ENCODE results near the gene RABGAP1L. TPM values are rescaled to one million over a fixed set of nuclear protein-coding genes. Genes with fewer than 3 reads are reported as not detected.

RABGAP1L gene
- total and polyA plus RNA-seq, 2 of the 4 experiments (the other 2 are of a cell fraction), result 7.9 to 26.7 TPM

GRCh38 chr1:174795806-174796205 is 636.5 kb downstream of the RABGAP1L start:
- no CpG with 5 or more reads among the region's 2 CpGs for WGBS, 2 experiments (ENCODE audit: extremely low coverage in 2 of 2, insufficient read length in 1 of 2)
- Histone ChIP-seq H3K56ac (ENCODE audit: extremely low read depth, insufficient read depth, low read length) (no peak overlapping the region), H3K14ac (replicated peaks; ENCODE audit: low read depth, low read length) (no peak overlapping the region), H4K8ac (ENCODE audit: low read depth in 2 of 2, low read length in 2 of 2) (no peak overlapping the region), H3K27me3 (ENCODE audit: control insufficient read depth, insufficient read depth, low read length) (peaks cover 8% of the 10 kb centered on the region; the same call in 1 of the 2 replicates), H3K23ac (ENCODE audit: low read depth, low read length) (no peak overlapping the region), H3K36me3 (ENCODE audit: control insufficient read depth, insufficient read depth, low read length) (no peaks in the 10 kb centered on the region), H2AFZ (replicated peaks; ENCODE audit: low read length, poor library complexity) (no peak overlapping the region), H2BK5ac (ENCODE audit: low read depth, low read length, poor library complexity, severe bottlenecking) (no peak overlapping the region), H4K5ac (ENCODE audit: low read depth, low read length) (no peak overlapping the region), H3K9me3 (ENCODE audit: control insufficient read depth, insufficient read depth, low read length) (no peaks in the 10 kb centered on the region), H2AK5ac (ENCODE audit: low read depth, low read length) (no peak overlapping the region), H3K9me1 (ENCODE audit: insufficient read depth, low read length) (no peaks in the 10 kb centered on the region), H3K4me1 (ENCODE audit: control insufficient read depth, insufficient read depth, low read length) (0 out of 2 replicates have a peak, but pooled peaks cover 2% of the 10 kb centered on the region), H3K4ac (ENCODE audit: low read depth, low read length) (no peak overlapping the region), H3K79me1 (ENCODE audit: low read depth in 1 of 2, low read length in 2 of 2) (no peaks in the 10 kb centered on the region), H4K91ac (ENCODE audit: insufficient read depth, low read depth, low read length) (no peak overlapping the region), H3K4me2 (ENCODE audit: low read depth, low read length) (no peak overlapping the region), H3K27ac (ENCODE audit: insufficient read depth, low read length) (no peak overlapping the region), H3K4me3 (ENCODE audit: insufficient read depth, low read depth, low read length) (no peak overlapping the region), H2BK120ac (ENCODE audit: low read depth, low read length) (no peak overlapping the region), H4K20me1 (ENCODE audit: insufficient read depth, low read length) (peaks cover 3% of the 10 kb centered on the region; the same call in 1 of the 2 replicates), H3K18ac (ENCODE audit: low read depth, low read length) (no peak overlapping the region), H2BK15ac (ENCODE audit: low read depth, low read length) (no peak overlapping the region), H3K9ac (ENCODE audit: low read depth, low read length) (no peak overlapping the region), H2AK9ac (replicated peaks; ENCODE audit: low read depth, low read length, poor library complexity) (no peak overlapping the region), H2BK20ac (ENCODE audit: low read depth, low read length) (no peak overlapping the region)
- intact Hi-C loops (cut with micrococcal nuclease) (loop anchor here (5.0 kb wide), 1 partner anchor 201 kb away; the partner anchor contains the start of gene CACYBP), dilution Hi-C loops (cut with HindIII; ENCODE audit: low sequenced_read_pairs, unreplicated experiment) (no loop called here), in situ Hi-C loops (cut with MboI; ENCODE audit: low sequenced_read_pairs) (no loop called here)
- ATAC-seq (ENCODE audit: low read depth), result no peak
- ChIA-PET POLR2A (ENCODE audit: unreplicated experiment) (no interaction called here), CTCF (no interaction called here)
- peak; percentile 21 for DNase-seq
- TF ChIP-seq BHLHE40 (IDR thresholded peaks at IDR 0.05; ENCODE audit: low read depth, low read length) (no peak), CHD1 (IDR thresholded peaks at IDR 0.05; ENCODE audit: low read depth, low read length) (no peak), MAZ (IDR thresholded peaks at IDR 0.05; ENCODE audit: borderline replicate concordance, low read depth, low read length) (no peak)
- TF ChIP-seq, protein P1, sequence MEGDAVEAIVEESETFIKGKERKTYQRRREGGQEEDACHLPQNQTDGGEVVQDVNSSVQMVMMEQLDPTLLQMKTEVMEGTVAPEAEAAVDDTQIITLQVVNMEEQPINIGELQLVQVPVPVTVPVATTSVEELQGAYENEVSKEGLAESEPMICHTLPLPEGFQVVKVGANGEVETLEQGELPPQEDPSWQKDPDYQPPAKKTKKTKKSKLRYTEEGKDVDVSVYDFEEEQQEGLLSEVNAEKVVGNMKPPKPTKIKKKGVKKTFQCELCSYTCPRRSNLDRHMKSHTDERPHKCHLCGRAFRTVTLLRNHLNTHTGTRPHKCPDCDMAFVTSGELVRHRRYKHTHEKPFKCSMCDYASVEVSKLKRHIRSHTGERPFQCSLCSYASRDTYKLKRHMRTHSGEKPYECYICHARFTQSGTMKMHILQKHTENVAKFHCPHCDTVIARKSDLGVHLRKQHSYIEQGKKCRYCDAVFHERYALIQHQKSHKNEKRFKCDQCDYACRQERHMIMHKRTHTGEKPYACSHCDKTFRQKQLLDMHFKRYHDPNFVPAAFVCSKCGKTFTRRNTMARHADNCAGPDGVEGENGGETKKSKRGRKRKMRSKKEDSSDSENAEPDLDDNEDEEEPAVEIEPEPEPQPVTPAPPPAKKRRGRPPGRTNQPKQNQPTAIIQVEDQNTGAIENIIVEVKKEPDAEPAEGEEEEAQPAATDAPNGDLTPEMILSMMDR (conservative IDR thresholded peaks at IDR 0.05; ENCODE audit: low read depth, low read length), result no peak
- BruUV-seq (replicated peaks), result no TSS peak
